Measurements from ENCODE around the gene SLC7A7.
A peak's percentile ranks its signal among the peaks of the same experiment; 100 is the strongest.

The SLC7A7 gene

GRCh38 chr14:22847661-22848341 lies 32.6 kb upstream of the SLC7A7 start:
- H3K4me3 ChIP-seq (ENCODE audit: low read depth, low read length) = no peak overlapping the region
- peak; percentile 14 for TF ChIP-seq CTCF (conservative IDR thresholded peaks at IDR 0.05; ENCODE audit: low read depth, low read length)
- peak; percentile 76 for DNase-seq (ENCODE audit: low read depth)

GRCh38 chr14:22846811-22847307 lies 31.6 kb upstream of the SLC7A7 start:
- DNase-seq (ENCODE audit: low read depth) = no peak
- no peak overlapping the region for H3K4me3 ChIP-seq (ENCODE audit: low read depth, low read length)
- TF ChIP-seq CTCF (conservative IDR thresholded peaks at IDR 0.05; ENCODE audit: low read depth, low read length) = peak; percentile 7

- H3K4me3 ChIP-seq (ENCODE audit: low read depth, low read length) = no peak overlapping the region
- TF ChIP-seq CTCF (conservative IDR thresholded peaks at IDR 0.05; ENCODE audit: low read depth, low read length) = no peak
- DNase-seq (ENCODE audit: low read depth) = no peak
Measured at GRCh38 chr14:22845821-22846625, 30.8 kb upstream of the SLC7A7 start.

GRCh38 chr14:22845103-22845394 lies 29.8 kb upstream of the SLC7A7 start:
- no peak overlapping the region for H3K4me3 ChIP-seq (ENCODE audit: low read depth, low read length)
- TF ChIP-seq CTCF (conservative IDR thresholded peaks at IDR 0.05; ENCODE audit: low read depth, low read length) = no peak
- no peak for DNase-seq (ENCODE audit: low read depth)

GRCh38 chr14:22844221-22845102 lies 29.2 kb upstream of the SLC7A7 start:
- no peak for TF ChIP-seq CTCF (conservative IDR thresholded peaks at IDR 0.05; ENCODE audit: low read depth, low read length)
- DNase-seq (ENCODE audit: low read depth) = no peak
- H3K4me3 ChIP-seq (ENCODE audit: low read depth, low read length) = no peak overlapping the region

- DNase-seq (ENCODE audit: low read depth) = no peak
- no peak for TF ChIP-seq CTCF (conservative IDR thresholded peaks at IDR 0.05; ENCODE audit: low read depth, low read length)
- no peak overlapping the region for H3K4me3 ChIP-seq (ENCODE audit: low read depth, low read length)
Measured at GRCh38 chr14:22843123-22843925, 28.1 kb upstream of the SLC7A7 start.
